Ishikawa (cell line): Measurements from ENCODE around the gene ZFAND3.

Experiments
- EGR1 ChIP-seq: IDR thresholded peaks from 2 replicates; pipeline ENCODE4 v1.6.1; 2012
- EP300 ChIP-seq: IDR thresholded peaks from 2 replicates; pipeline ENCODE4 v1.6.1; 2012; ENCODE audit warnings: borderline replicate concordance
- RAD21 ChIP-seq: IDR thresholded peaks from 2 replicates; pipeline ENCODE4 v1.6.1; 2012; ENCODE audit warnings: low read depth
- TAF1 ChIP-seq: IDR thresholded peaks from 2 replicates; pipeline ENCODE4 v1.6.1; 2012; ENCODE audit warnings: low read depth, mild to moderate bottlenecking
- TCF12 ChIP-seq: IDR thresholded peaks from 2 replicates; pipeline ENCODE4 v1.6.1; 2012; ENCODE audit warnings: low read depth
- ZBTB7A ChIP-seq: IDR thresholded peaks from 2 replicates; pipeline ENCODE4 v1.6.1; 2012; ENCODE audit warnings: low read depth
- TF ChIP-seq, protein P1 (sequence below): IDR thresholded peaks from 2 replicates; pipeline ENCODE4 v1.6.1; 2012
- TF ChIP-seq, protein P2 (sequence below): IDR thresholded peaks from 2 replicates; pipeline ENCODE4 v1.6.1; 2012
- TF ChIP-seq, protein P3 (sequence below): IDR thresholded peaks from 2 replicates; pipeline ENCODE4 v1.6.1; 2012; ENCODE audit warnings: low read depth, mild to moderate bottlenecking

DNA sequence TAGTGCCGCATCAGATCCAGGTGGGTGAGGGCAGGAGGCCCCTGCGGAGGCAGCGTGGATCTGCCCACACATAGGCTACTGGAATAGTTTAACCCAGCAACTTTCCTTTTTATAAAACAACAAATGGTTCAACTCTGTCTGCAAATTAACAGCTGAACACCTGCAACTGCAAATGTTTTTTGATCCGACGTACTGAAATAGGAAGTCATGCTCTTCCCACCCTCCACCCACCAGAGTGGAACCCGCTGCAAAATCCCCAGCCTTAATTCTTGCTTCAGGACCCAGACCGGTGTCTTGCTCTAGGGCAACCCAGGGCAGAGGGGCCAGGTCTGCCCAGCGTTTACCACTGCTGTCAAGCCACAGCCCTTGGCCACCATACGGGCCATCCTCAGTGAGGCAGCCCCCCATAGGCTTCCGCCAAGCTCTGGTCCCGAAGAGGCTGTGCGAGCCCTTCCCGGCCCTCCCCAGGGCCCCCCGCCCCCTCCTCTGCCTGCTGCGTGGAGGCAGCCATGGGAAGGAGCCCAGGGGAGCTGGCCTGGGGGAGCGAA lies 334.3 kb downstream of the ZFAND3 start:
- TF ChIP-seq EGR1 (no peak), TCF12 (no peak), EP300 (no peak), ZBTB7A (no peak), RAD21 (no peak), TAF1 (no peak)
- TF ChIP-seq, protein P1, sequence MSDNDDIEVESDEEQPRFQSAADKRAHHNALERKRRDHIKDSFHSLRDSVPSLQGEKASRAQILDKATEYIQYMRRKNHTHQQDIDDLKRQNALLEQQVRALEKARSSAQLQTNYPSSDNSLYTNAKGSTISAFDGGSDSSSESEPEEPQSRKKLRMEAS = no peak
- TF ChIP-seq, protein P2, sequence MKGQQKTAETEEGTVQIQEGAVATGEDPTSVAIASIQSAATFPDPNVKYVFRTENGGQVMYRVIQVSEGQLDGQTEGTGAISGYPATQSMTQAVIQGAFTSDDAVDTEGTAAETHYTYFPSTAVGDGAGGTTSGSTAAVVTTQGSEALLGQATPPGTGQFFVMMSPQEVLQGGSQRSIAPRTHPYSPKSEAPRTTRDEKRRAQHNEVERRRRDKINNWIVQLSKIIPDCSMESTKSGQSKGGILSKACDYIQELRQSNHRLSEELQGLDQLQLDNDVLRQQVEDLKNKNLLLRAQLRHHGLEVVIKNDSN = no peak
- TF ChIP-seq, protein P3, sequence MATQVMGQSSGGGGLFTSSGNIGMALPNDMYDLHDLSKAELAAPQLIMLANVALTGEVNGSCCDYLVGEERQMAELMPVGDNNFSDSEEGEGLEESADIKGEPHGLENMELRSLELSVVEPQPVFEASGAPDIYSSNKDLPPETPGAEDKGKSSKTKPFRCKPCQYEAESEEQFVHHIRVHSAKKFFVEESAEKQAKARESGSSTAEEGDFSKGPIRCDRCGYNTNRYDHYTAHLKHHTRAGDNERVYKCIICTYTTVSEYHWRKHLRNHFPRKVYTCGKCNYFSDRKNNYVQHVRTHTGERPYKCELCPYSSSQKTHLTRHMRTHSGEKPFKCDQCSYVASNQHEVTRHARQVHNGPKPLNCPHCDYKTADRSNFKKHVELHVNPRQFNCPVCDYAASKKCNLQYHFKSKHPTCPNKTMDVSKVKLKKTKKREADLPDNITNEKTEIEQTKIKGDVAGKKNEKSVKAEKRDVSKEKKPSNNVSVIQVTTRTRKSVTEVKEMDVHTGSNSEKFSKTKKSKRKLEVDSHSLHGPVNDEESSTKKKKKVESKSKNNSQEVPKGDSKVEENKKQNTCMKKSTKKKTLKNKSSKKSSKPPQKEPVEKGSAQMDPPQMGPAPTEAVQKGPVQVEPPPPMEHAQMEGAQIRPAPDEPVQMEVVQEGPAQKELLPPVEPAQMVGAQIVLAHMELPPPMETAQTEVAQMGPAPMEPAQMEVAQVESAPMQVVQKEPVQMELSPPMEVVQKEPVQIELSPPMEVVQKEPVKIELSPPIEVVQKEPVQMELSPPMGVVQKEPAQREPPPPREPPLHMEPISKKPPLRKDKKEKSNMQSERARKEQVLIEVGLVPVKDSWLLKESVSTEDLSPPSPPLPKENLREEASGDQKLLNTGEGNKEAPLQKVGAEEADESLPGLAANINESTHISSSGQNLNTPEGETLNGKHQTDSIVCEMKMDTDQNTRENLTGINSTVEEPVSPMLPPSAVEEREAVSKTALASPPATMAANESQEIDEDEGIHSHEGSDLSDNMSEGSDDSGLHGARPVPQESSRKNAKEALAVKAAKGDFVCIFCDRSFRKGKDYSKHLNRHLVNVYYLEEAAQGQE = no peak
